Fibroblast of skin of back (primary cell): Measurements from ENCODE around the gene RAB5IF.
"Not testable (repeated sequence)": the region's sequence is repeated elsewhere in the genome, so short reads cannot be mapped to it uniquely, and the experiment has no call there.

Experiments used
- DNase-seq: peaks from one replicate; pipeline ENCODE4 v3.0.0-alpha.2; 2013

Gene RAB5IF

GRCh38 chr20:36631646-36632045 lies 26.1 kb downstream of the RAB5IF start:
- no peak for DNase-seq

GRCh38 chr20:36632147-36632486 lies 26.5 kb downstream of the RAB5IF start:
- no peak for DNase-seq

- no peak for DNase-seq
Measured at GRCh38 chr20:36632487-36633284, 27.1 kb downstream of the RAB5IF start.

GRCh38 chr20:36633285-36633772 lies 27.8 kb downstream of the RAB5IF start:
- DNase-seq: no peak

GRCh38 chr20:36634342-36634741 lies 28.8 kb downstream of the RAB5IF start:
- no peak for DNase-seq

- not testable (repeated sequence) for DNase-seq
Measured at GRCh38 chr20:36638876-36639400, 33.4 kb downstream of the RAB5IF start.

- DNase-seq: no peak
Measured at GRCh38 chr20:36641506-36641843, 35.9 kb downstream of the RAB5IF start.

- no peak for DNase-seq
Measured at GRCh38 chr20:36642136-36642535, 36.6 kb downstream of the RAB5IF start.

- DNase-seq: no peak
Measured at GRCh38 chr20:36644032-36644705, 38.6 kb downstream of the RAB5IF start.

GRCh38 chr20:36644706-36645095 lies 39.1 kb downstream of the RAB5IF start:
- DNase-seq: no peak

- no peak for DNase-seq
Measured at GRCh38 chr20:36645353-36645752, 39.8 kb downstream of the RAB5IF start.

GRCh38 chr20:36645998-36646397 lies 40.4 kb downstream of the RAB5IF start, which contains the start of gene SLA2:
TSS of gene SLA2 (minus strand) at chr20:36646196. CDS start at chr20:36641335, 4,861 bp downstream.
- no peak for DNase-seq

- DNase-seq: no peak
Measured at GRCh38 chr20:36646678-36647077, 41.1 kb downstream of the RAB5IF start.

GRCh38 chr20:36647196-36648121 lies 41.9 kb downstream of the RAB5IF start:
- DNase-seq: no peak

GRCh38 chr20:36653456-36653855 lies 47.9 kb downstream of the RAB5IF start:
- no peak for DNase-seq

- DNase-seq: no peak
Measured at GRCh38 chr20:36654506-36654905, 48.9 kb downstream of the RAB5IF start.

GRCh38 chr20:36655004-36655403 lies 49.4 kb downstream of the RAB5IF start:
- DNase-seq: no peak

- DNase-seq: no peak
Measured at GRCh38 chr20:36656733-36657132, 51.2 kb downstream of the RAB5IF start.

- no peak for DNase-seq
Measured at GRCh38 chr20:36658300-36658699, 52.7 kb downstream of the RAB5IF start.
